Heart left ventricle (tissue), 13 donors: ENCODE results near the gene RNF17.

Experiments used
- CTCF ChIP-seq, 12 donors: fragments of 200-600 bp; sonication (generic) in 4 of 12; IDR thresholded peaks; one replicate each; pipeline versions ENCODE4 v1.5.0 to v1.8.0; 2018 to 2022; ENCODE audit warnings: antibody characterized with exemption in 12 of 12, mild to moderate bottlenecking in 5 of 12
- POLR2A ChIP-seq, 2 donors: fragments of 450-650 bp; IDR thresholded peaks; one replicate each; pipeline ENCODE4 v1.6.1; 2017; ENCODE audit warnings: antibody characterized with exemption in 2 of 2, mild to moderate bottlenecking in 2 of 2, moderate library complexity in 2 of 2
- donor health status: ischemic (EF 13 %, LVEDD 7.1; RV severe dilation, severe dysfunction).
- donor health status: DM: no; HTN: yes; CAD: no.
- donor health status: DM: no; HTN: no; CAD: no.
- donor health status: ischemic (EF 25% LVEDD 6.9; RV normal size, moderate dysfunction).
- donor health status: ischemic (EF 25% LVEDD 5.7; RV mildly dilated, moderate dysfunction).
- donor health status: ischemic (EF 35%, LVEDD 5.7; RV mildly dilated, moderate dysfunction).
- donor health status: nonischemic (EF 11% LVEDD 7.7; RV severe dilation, severe dysfunction).
- donor health status: DM: yes; HTN: yes; CAD: no.
- donor health status: PGD.
- donor health status: ischemic (EF 29% LVEDD 5.4; RV normal size, mild dysfunction).
- donor health status: nonischemic (EF 23%, LVEDD 6.1; RV moderate dilation, normal function).

- TF ChIP-seq POLR2A (IDR thresholded peaks at IDR 0.05) (no peak), CTCF (IDR thresholded peaks at IDR 0.05) (no peak)
Observed at GRCh38 chr13:24927810-24928404, 163.9 kb downstream of the RNF17 start.
